NCI-H1092 (cell line): ENCODE measurements around the gene ZNF804A.
"Not testable (repeated sequence)": the region's sequence is repeated elsewhere in the genome, so short reads cannot be mapped to it uniquely, and the experiment has no call there.

ENCODE experiments used
- DNase-seq: peaks from one replicate; lab custom pipeline; 2025; lab: John Stamatoyannopoulos, UW

The ZNF804A gene

GRCh38 chr2:184727813-184728212 is 129.5 kb downstream of the ZNF804A start:
- no peak for DNase-seq

- DNase-seq = no peak
Measured at GRCh38 chr2:184728411-184728810, 130.1 kb downstream of the ZNF804A start.

- DNase-seq = no peak
Measured at GRCh38 chr2:184729581-184729980, 131.3 kb downstream of the ZNF804A start.

GRCh38 chr2:184730288-184730687 is 132.0 kb downstream of the ZNF804A start:
- no peak for DNase-seq

- DNase-seq = no peak
Measured at GRCh38 chr2:184734338-184734737, 136.0 kb downstream of the ZNF804A start.

GRCh38 chr2:184735611-184736010 is 137.3 kb downstream of the ZNF804A start:
- no peak for DNase-seq

- no peak for DNase-seq
Measured at GRCh38 chr2:184743096-184743495, 144.8 kb downstream of the ZNF804A start.

- DNase-seq = no peak
Measured at GRCh38 chr2:184756161-184756560, 157.8 kb downstream of the ZNF804A start.

- no peak for DNase-seq
Measured at GRCh38 chr2:184756885-184757284, 158.6 kb downstream of the ZNF804A start.

- not testable (repeated sequence) for DNase-seq
Measured at GRCh38 chr2:184759557-184760255, 161.4 kb downstream of the ZNF804A start.

GRCh38 chr2:184760931-184761330 is 162.6 kb downstream of the ZNF804A start:
- DNase-seq = no peak

GRCh38 chr2:184765112-184765895 is 167.0 kb downstream of the ZNF804A start:
- DNase-seq = no peak

- no peak for DNase-seq
Measured at GRCh38 chr2:184767059-184767458, 168.7 kb downstream of the ZNF804A start.

- no peak for DNase-seq
Measured at GRCh38 chr2:184769023-184769422, 170.7 kb downstream of the ZNF804A start.

- no peak for DNase-seq
Measured at GRCh38 chr2:184769686-184770085, 171.4 kb downstream of the ZNF804A start.

- DNase-seq = no peak
Measured at GRCh38 chr2:184779777-184780176, 181.4 kb downstream of the ZNF804A start.

GRCh38 chr2:184780384-184780783 is 182.1 kb downstream of the ZNF804A start:
- DNase-seq = no peak

GRCh38 chr2:184780944-184781343 is 182.6 kb downstream of the ZNF804A start:
- DNase-seq = no peak

- no peak for DNase-seq
Measured at GRCh38 chr2:184783576-184783975, 185.2 kb downstream of the ZNF804A start.

- no peak for DNase-seq
Measured at GRCh38 chr2:184793176-184793575, 194.8 kb downstream of the ZNF804A start.

GRCh38 chr2:184799379-184799778 is 201.1 kb downstream of the ZNF804A start:
- DNase-seq = no peak

GRCh38 chr2:184814421-184814820 is 216.1 kb downstream of the ZNF804A start:
- no peak for DNase-seq

GRCh38 chr2:184815824-184816223 is 217.5 kb downstream of the ZNF804A start:
- no peak for DNase-seq
